Measurements from ENCODE around the gene AP5S1.

- TF ChIP-seq, protein P1, sequence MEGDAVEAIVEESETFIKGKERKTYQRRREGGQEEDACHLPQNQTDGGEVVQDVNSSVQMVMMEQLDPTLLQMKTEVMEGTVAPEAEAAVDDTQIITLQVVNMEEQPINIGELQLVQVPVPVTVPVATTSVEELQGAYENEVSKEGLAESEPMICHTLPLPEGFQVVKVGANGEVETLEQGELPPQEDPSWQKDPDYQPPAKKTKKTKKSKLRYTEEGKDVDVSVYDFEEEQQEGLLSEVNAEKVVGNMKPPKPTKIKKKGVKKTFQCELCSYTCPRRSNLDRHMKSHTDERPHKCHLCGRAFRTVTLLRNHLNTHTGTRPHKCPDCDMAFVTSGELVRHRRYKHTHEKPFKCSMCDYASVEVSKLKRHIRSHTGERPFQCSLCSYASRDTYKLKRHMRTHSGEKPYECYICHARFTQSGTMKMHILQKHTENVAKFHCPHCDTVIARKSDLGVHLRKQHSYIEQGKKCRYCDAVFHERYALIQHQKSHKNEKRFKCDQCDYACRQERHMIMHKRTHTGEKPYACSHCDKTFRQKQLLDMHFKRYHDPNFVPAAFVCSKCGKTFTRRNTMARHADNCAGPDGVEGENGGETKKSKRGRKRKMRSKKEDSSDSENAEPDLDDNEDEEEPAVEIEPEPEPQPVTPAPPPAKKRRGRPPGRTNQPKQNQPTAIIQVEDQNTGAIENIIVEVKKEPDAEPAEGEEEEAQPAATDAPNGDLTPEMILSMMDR (IDR thresholded peaks at IDR 0.05): no peak
- no peak for TF ChIP-seq POLR2A (IDR thresholded peaks at IDR 0.05)
Measured at GRCh38 chr20:3819411-3820047, 818 bp upstream of the AP5S1 start.

Data from uterus (tissue), 2 donors.